ENCODE data around the gene CPAMD8.
"Not testable (repeated sequence)": the region's sequence is repeated elsewhere in the genome, so short reads cannot be mapped to it uniquely, and the experiment has no call there.

Gene CPAMD8

GRCh38 chr19:16944626-16945363, 81.8 kb downstream of the CPAMD8 start:
- no peak for DNase-seq

GRCh38 chr19:16943942-16944625, 82.5 kb downstream of the CPAMD8 start:
- no peak for DNase-seq

DNA sequence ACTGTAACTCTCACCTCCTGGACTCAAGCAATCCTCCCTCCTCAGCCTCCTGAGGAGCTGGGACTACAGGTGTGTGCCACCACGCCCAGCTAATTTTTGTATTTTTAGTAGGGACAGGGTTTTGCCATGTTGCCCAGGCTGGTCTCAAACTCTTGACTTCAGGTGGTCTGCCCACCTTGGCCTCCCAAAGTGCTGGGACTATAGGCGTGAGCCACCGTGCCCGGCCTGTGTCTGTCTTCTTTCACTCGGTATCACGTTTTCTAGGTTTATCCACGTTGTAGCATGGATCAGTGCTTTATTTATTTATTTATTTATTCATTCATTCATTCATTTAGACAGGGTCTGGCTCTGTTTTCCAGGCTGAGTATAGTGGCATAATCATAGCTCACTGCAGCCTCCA, 83.5 kb downstream of the CPAMD8 start:
- not testable (repeated sequence) for DNase-seq

DNA sequence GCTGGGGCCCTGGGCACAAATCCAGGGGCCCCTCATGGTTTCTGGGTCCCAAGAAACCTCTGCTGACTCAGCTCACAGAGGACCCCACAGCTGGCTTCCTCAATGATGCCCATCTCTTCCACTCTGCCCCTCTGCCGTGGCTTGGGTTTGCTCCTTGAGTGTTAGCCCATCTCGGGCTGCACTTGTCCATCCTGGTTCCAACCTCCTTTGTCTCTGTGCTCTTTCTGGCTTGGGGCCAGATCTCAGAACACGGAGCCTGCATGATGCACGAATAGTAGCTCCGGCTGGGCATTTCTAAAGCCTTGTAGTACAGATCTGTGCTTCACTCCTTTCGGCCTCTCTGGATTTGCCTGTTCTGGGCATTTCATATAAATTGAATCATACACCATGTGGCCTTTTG, 84.0 kb downstream of the CPAMD8 start:
- no peak for DNase-seq

DNA sequence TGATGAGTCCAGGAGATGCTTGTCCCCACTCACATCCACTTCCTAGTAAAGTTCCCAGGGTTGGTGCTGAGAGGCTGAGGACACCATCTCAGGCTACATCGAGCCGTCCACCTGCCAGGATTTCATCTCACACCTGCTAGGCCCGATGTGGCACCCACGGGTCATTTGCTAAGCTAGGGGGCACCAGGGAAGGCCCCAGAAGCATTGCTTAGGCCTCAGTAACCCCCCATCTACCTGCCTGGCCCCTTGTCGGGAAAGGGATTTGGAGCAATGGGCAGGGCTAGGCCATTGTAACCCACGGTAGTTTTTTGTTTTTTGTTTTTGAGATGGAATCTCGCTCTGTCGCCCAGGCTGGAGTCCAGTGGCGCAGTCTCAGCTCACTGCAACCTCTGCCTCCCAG, 86.0 kb downstream of the CPAMD8 start:
- no peak for DNase-seq

- not testable (repeated sequence) for DNase-seq
Measured at GRCh38 chr19:16940063-16940462, 86.5 kb downstream of the CPAMD8 start.

GRCh38 chr19:16938211-16938610, 88.4 kb downstream of the CPAMD8 start:
- no peak for DNase-seq

DNA sequence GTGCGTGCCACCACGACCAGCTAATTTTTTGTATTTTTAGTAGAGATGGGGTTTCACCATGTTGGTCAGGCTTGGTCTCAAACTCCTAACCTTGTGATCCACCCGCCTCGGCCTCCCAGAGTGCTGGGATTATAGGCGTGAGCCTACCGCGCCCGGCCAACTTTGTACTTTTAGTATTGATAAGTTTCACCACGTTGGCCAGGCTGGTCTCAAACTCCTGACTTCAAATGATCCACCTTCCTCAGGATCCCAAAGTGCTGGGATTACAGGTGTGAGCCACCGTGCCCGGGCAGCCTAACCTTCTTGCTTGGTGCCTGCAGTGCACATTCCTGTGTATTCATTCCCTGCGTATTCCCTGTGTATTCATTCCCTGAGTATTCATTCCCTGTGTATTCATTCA, 88.8 kb downstream of the CPAMD8 start:
- not testable (repeated sequence) for DNase-seq

GRCh38 chr19:16936901-16937300, 89.7 kb downstream of the CPAMD8 start:
- DNase-seq = no peak

- no peak for DNase-seq
Measured at GRCh38 chr19:16934489-16934888, 92.1 kb downstream of the CPAMD8 start.

DNA sequence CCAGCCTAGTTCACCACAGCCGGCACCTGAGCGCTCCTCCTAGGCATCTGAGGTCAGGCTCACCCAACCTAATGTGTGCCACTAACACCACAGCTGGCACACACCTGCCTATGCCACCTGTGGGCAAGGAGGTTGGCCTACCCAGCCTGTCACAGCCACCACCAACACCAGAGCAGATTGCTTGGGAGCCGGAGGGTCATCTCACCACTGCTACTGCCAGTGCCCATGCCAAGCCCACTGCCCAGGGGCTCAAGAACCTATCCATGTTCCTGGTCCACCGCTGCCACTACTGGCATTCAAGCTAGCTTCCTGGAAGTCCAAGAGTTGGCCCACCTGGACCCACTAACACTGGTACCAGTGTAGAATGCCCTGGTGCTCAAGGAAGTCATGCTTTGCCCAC, 95.3 kb downstream of the CPAMD8 start:
- no peak for DNase-seq

- no peak for DNase-seq
Measured at GRCh38 chr19:16930753-16931152, 95.9 kb downstream of the CPAMD8 start.

DNA sequence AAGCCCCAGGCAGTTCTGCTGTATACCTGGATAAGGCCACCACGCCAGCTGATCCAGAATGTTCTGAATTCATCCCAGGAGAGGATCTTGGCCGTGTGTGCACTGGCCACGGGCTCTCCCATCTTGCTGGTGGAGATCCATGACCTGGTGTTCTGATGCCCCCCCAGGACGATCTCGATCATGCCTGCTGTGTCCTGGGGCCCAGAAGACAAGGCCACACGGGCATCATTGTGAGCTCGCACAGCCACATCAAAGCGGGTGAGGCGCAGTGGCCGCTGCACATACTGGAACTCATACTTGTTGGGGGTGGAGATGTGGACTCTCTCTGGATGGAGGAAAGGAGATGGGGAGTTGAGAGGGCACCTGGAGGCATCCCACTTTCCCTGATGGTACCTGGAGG, 97.7 kb downstream of the CPAMD8 start:
- no peak for DNase-seq

GRCh38 chr19:16928351-16928750, 98.3 kb downstream of the CPAMD8 start:
- DNase-seq = no peak

DNA sequence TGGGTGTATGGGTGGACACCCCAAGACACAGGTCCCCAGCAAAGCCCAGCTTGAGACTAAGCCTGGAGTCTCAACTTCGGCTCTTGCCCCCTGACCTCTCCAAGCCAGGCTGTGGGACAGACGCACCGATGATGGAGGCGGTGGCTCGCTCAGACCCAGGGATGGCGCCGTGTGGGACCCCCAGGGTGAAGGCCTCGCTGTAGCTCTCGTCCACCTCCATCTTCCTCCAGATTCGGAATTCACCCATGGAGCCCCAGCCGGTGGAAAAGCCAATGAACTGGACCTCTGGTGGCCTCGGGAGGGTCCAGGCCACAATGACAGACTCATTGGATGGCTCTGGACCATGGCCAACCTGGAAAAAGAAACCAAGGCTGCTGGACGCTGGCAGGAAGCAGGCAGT, 98.7 kb downstream of the CPAMD8 start:
- no peak for DNase-seq

GRCh38 chr19:16922949-16923348, 103.7 kb downstream of the CPAMD8 start:
- no peak for DNase-seq

DNA sequence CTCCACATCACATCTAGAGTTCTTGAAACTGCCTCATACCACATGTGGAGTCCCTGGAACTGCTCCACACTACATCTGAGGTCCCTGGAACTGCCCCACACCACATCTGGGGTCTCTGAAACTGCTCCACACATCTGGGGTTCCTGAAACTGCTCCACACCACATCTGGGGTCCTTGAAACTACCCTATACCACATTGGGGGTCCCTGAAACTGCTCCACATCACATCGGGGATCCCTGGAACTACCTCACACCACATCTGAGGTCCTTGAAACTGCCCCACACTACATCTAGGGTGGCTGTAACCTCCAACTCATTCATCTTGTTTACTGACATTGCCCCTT, 104.0 kb downstream of the CPAMD8 start:
- DNase-seq = no peak

GRCh38 chr19:16921766-16922591, 104.6 kb downstream of the CPAMD8 start:
- no peak for DNase-seq

DNA sequence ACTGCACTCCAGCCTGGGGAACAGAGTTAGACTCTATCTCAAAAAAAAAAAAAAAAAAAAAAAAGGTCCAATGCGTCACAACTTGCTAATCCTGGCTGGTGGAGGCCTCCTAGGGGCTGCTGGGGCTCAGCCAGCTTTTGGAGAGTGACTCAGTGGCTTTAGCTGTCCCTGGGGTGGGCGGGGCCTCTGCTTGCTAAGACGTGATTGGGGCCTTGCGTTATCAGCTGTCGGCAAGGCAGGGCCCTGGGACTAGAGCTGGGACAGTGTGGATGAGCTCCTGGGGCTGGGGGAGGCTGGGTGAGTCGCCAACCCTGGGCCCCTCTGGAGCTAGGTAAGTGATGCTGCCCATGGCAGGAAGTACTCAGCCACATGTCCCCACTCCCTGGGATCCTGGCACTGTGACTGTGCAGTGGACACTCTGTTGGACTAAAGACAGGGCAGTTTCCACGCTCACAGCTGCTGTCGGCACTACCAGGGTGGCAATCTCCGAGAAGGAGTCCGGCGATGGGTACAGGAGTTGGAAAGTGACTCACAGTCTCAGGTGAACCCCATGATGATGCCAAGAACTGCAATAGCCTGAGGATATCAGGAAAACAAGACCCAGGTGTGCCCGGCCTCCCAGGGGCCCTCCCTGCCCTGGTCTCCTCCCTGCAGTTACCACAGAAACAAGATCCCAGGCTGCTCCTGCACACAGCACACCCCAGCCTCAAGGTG, 105.6 kb downstream of the CPAMD8 start:
- no peak for DNase-seq

DNA sequence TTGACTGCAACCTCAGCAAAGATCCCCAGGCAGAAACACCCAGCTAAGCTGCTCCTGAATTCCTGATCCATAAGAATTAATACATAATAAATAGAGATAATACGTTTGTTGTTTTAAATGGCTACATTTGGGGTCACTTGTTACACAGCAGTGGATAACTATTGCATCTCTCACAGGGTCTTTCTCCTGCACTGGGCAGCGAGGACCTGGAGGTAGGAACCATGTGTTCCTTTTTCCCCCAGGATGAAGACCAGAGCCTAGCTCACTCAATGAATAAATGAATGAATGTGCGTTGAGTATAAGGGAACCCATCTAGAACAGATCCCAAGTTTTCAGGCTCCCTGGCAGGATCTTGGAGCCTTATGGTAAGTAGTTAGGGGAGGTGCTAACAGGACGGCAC, 107.1 kb downstream of the CPAMD8 start:
- no peak for DNase-seq

- DNase-seq = no peak
Measured at GRCh38 chr19:16917401-16917800, 109.2 kb downstream of the CPAMD8 start.

DNA sequence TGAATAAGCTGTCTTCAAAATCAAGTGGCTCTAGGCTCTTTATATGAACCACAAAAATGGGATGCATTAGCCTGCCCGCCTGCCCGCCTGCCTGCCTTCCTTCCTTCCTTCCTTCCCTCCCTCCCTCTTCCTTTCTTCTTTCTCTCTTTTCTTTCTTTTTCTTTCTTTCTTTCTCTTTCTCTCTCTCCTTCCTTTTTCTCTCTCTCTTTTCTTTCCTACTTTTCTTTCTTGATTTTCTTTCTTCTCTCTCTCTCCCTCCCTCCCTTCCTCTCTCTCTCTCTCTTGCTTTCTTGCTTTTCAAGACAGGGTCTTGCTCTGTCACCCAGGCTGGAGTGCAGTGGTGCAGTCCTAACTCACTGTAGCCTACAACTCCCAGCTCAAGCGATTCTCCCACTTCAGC, 110.9 kb downstream of the CPAMD8 start:
- no peak for DNase-seq

- DNase-seq = no peak
Measured at GRCh38 chr19:16915135-16915534, 111.5 kb downstream of the CPAMD8 start.

All from NCI-H1930 (cell line).